OCI-LY3 (cell line): Measurements from ENCODE around the gene L3MBTL4.

Experiments
- H2AFZ ChIP-seq: fragments of 200-600, 300-600 bp; shearing (Covaris generic); 2 replicates; pipeline ENCODE4 v1.6.0; 2014; ENCODE audit warnings: antibody characterized with exemption, low read depth, low read length
- H3K27ac ChIP-seq: fragments of 200-600, 300-600 bp; sonication (generic); 2 replicates; pipeline ENCODE4 v1.5.1; 2014; ENCODE audit warnings: mild to moderate bottlenecking, low read length, moderate library complexity, mixed read lengths
- H3K27me3 ChIP-seq: fragments of 200-600, 300-600 bp; sonication (generic); 2 replicates; pipeline ENCODE4 v1.6.1; 2014; ENCODE audit warnings: low read depth, low read length, mixed read lengths
- H3K36me3 ChIP-seq: fragments of 200-600, 300-600 bp; sonication (generic); replicated peaks from 2 replicates; pipeline ENCODE3; 2014; ENCODE audit warnings: low read depth, low read length, mixed read lengths
- H3K4me1 ChIP-seq: fragments of 300-600, 200-600 bp; sonication (generic); 2 replicates; pipeline ENCODE4 v1.6.1; 2014; ENCODE audit warnings: low read length, mixed read lengths
- H3K4me2 ChIP-seq: fragments of 200-600, 300-600 bp; sonication (generic); 2 replicates; pipeline ENCODE4 v1.6.1; 2014; ENCODE audit warnings: low read length, mixed read lengths
- H3K4me3 ChIP-seq: fragments of 300-600, 200-600 bp; sonication (generic); 2 replicates; pipeline ENCODE4 v1.5.1; 2014; ENCODE audit warnings: antibody characterized with exemption, mild to moderate bottlenecking, low read length, moderate library complexity
- H3K79me2 ChIP-seq: fragments of 300-600, 200-600 bp; shearing (Covaris generic); 2 replicates; pipeline ENCODE4 v1.6.1; 2014; ENCODE audit warnings: mild to moderate bottlenecking, low read length, mixed read lengths
- H3K9ac ChIP-seq: fragments of 300-600, 200-600 bp; shearing (Covaris generic); 2 replicates; pipeline ENCODE4 v1.6.0; 2014; ENCODE audit warnings: mild to moderate bottlenecking, low read length, moderate library complexity
- H3K9me3 ChIP-seq: fragments of 200-600, 300-600 bp; shearing (Covaris generic); 2 replicates; pipeline ENCODE4 v1.6.1; 2014; ENCODE audit warnings: low read length, mixed read lengths; ENCODE audit not compliant: insufficient read depth
- H4K20me1 ChIP-seq: fragments of 200-600, 300-600 bp; sonication (generic); 2 replicates; pipeline ENCODE4 v1.6.1; 2016; ENCODE audit warnings: low read length, mixed read lengths; ENCODE audit not compliant: insufficient read depth
- EZH2phosphoT487 ChIP-seq: fragments of 200-600 bp; shearing (Covaris generic); IDR thresholded peaks from 2 replicates; pipeline ENCODE4 v1.6.1; 2018; ENCODE audit warnings: antibody characterized with exemption, mixed run types, low read depth
- TF ChIP-seq, protein P1 (sequence below): fragments of 200-600, 300-600 bp; sonication (generic); IDR thresholded peaks from 2 replicates; pipeline ENCODE4 v1.5.1; 2014; ENCODE audit warnings: antibody characterized with exemption, low read length, low read depth

The L3MBTL4 gene

GRCh38 chr18:5962362-5962761 lies 452.3 kb downstream of the L3MBTL4 start:
- Histone ChIP-seq H3K36me3 (no peaks in the 10 kb centered on the region), H3K9ac (no peak overlapping the region), H3K79me2 (no peaks in the 10 kb centered on the region), H3K27me3 (no peaks in the 10 kb centered on the region), H3K27ac (no peak overlapping the region), H3K4me2 (no peak overlapping the region), H3K9me3 (no peaks in the 10 kb centered on the region), H4K20me1 (no peaks in the 10 kb centered on the region), H3K4me1 (no peaks in the 10 kb centered on the region), H3K4me3 (no peak overlapping the region), H2AFZ (no peak overlapping the region)
- TF ChIP-seq EZH2phosphoT487, result no peak
- TF ChIP-seq, protein P1, sequence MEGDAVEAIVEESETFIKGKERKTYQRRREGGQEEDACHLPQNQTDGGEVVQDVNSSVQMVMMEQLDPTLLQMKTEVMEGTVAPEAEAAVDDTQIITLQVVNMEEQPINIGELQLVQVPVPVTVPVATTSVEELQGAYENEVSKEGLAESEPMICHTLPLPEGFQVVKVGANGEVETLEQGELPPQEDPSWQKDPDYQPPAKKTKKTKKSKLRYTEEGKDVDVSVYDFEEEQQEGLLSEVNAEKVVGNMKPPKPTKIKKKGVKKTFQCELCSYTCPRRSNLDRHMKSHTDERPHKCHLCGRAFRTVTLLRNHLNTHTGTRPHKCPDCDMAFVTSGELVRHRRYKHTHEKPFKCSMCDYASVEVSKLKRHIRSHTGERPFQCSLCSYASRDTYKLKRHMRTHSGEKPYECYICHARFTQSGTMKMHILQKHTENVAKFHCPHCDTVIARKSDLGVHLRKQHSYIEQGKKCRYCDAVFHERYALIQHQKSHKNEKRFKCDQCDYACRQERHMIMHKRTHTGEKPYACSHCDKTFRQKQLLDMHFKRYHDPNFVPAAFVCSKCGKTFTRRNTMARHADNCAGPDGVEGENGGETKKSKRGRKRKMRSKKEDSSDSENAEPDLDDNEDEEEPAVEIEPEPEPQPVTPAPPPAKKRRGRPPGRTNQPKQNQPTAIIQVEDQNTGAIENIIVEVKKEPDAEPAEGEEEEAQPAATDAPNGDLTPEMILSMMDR, result no peak

GRCh38 chr18:5961828-5962150 lies 452.9 kb downstream of the L3MBTL4 start:
- Histone ChIP-seq H3K9me3 (no peaks in the 10 kb centered on the region), H3K27ac (no peak overlapping the region), H2AFZ (no peak overlapping the region), H3K36me3 (no peaks in the 10 kb centered on the region), H3K4me2 (no peak overlapping the region), H3K4me3 (no peak overlapping the region), H3K79me2 (no peaks in the 10 kb centered on the region), H3K9ac (no peak overlapping the region), H4K20me1 (no peaks in the 10 kb centered on the region), H3K4me1 (no peaks in the 10 kb centered on the region), H3K27me3 (no peaks in the 10 kb centered on the region)
- no peak for TF ChIP-seq EZH2phosphoT487
- TF ChIP-seq, protein P1, result no peak

DNA sequence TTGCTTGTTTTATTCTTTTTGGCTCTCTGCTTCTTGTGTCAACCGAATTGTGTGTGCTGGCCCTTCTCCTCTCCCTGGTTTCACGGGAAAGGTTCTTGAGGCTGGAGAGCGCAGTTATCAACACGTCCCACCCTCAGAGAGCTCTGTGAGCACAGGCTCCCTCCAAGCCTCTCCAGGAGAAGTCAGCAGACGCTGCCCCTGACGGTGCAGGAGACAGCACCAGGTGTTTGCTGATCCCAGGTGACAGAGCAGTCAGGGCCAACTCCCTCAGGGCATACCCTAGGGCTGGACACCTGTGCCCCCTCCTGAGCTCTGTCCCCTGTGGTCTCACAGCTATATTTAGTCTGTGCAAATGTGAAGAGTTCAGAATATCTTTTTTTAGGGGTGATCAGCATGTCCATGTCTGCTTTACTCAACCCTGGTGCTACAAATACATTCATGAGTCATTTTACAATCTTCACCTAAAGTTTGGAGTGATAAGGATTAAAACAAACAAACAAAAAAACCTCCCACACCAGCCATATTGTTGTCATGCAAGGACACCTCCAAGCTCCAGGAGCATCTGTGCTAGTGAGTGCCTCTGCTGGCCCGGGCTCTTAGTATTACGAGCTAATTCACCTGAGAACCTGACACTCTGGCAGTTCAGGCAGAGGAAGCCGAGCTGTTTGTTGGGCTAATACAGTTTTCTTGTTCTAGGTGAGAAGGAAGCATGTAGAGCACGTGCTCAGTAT lies 453.4 kb downstream of the L3MBTL4 start:
- H3K4me2 ChIP-seq, result no peak overlapping the region
- no peaks in the 10 kb centered on the region for H4K20me1 ChIP-seq
- no peak overlapping the region for H3K9ac ChIP-seq
- no peak overlapping the region for H3K27ac ChIP-seq
- no peaks in the 10 kb centered on the region for H3K79me2 ChIP-seq
- H2AFZ ChIP-seq, result no peak overlapping the region
- no peaks in the 10 kb centered on the region for H3K36me3 ChIP-seq
- H3K4me1 ChIP-seq, result no peaks in the 10 kb centered on the region
- TF ChIP-seq EZH2phosphoT487, result no peak
- TF ChIP-seq, protein P1, result no peak
- no peaks in the 10 kb centered on the region for H3K9me3 ChIP-seq
- H3K4me3 ChIP-seq, result no peak overlapping the region
- H3K27me3 ChIP-seq, result no peaks in the 10 kb centered on the region

GRCh38 chr18:5958822-5959221 lies 455.9 kb downstream of the L3MBTL4 start:
- no peaks in the 10 kb centered on the region for H4K20me1 ChIP-seq
- no peak overlapping the region for H3K4me2 ChIP-seq
- H3K4me1 ChIP-seq, result no peaks in the 10 kb centered on the region
- H3K79me2 ChIP-seq, result no peaks in the 10 kb centered on the region
- TF ChIP-seq, protein P1, result no peak
- no peak for TF ChIP-seq EZH2phosphoT487
- H3K27me3 ChIP-seq, result no peaks in the 10 kb centered on the region
- H3K9me3 ChIP-seq, result no peaks in the 10 kb centered on the region
- H3K36me3 ChIP-seq, result no peaks in the 10 kb centered on the region
- H3K27ac ChIP-seq, result no peak overlapping the region
- no peak overlapping the region for H2AFZ ChIP-seq
- no peak overlapping the region for H3K9ac ChIP-seq
- no peak overlapping the region for H3K4me3 ChIP-seq
